ENCODE data around the gene C10orf71. TPM values are rescaled to one million over a fixed set of nuclear protein-coding genes. Genes with fewer than 3 reads are reported as not detected.

C10orf71 gene
- polyA plus RNA-seq, 1 of the 3 experiments (the other 2 are of a cell fraction), result not detected

DNA sequence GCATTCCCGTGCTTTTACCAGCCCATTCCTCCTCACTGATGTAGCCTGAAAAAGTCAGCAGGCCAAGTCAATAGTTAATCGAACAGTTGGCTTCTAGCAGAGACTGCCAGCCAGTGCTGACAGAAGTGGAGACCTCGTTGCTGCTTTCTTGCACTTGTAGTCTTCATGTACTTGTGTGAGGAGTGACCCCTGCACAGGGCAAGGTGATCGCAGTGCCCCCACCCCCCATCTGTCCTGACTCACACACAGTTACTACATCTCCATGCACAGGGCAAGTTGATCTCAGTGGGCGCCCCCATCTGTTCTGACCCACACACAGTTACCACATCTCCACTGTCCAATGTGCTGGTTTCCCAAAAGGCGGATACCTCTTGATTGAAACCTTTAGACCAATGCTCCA is 34.2 kb downstream of the C10orf71 start (continued):
- TF ChIP-seq, protein P1, sequence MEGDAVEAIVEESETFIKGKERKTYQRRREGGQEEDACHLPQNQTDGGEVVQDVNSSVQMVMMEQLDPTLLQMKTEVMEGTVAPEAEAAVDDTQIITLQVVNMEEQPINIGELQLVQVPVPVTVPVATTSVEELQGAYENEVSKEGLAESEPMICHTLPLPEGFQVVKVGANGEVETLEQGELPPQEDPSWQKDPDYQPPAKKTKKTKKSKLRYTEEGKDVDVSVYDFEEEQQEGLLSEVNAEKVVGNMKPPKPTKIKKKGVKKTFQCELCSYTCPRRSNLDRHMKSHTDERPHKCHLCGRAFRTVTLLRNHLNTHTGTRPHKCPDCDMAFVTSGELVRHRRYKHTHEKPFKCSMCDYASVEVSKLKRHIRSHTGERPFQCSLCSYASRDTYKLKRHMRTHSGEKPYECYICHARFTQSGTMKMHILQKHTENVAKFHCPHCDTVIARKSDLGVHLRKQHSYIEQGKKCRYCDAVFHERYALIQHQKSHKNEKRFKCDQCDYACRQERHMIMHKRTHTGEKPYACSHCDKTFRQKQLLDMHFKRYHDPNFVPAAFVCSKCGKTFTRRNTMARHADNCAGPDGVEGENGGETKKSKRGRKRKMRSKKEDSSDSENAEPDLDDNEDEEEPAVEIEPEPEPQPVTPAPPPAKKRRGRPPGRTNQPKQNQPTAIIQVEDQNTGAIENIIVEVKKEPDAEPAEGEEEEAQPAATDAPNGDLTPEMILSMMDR (IDR thresholded peaks at IDR 0.05), result no peak
- TF ChIP-seq CHD2 (IDR thresholded peaks at IDR 0.05; ENCODE audit: low read length, partially characterized antibody), result no peak
- TF ChIP-seq, protein P2, sequence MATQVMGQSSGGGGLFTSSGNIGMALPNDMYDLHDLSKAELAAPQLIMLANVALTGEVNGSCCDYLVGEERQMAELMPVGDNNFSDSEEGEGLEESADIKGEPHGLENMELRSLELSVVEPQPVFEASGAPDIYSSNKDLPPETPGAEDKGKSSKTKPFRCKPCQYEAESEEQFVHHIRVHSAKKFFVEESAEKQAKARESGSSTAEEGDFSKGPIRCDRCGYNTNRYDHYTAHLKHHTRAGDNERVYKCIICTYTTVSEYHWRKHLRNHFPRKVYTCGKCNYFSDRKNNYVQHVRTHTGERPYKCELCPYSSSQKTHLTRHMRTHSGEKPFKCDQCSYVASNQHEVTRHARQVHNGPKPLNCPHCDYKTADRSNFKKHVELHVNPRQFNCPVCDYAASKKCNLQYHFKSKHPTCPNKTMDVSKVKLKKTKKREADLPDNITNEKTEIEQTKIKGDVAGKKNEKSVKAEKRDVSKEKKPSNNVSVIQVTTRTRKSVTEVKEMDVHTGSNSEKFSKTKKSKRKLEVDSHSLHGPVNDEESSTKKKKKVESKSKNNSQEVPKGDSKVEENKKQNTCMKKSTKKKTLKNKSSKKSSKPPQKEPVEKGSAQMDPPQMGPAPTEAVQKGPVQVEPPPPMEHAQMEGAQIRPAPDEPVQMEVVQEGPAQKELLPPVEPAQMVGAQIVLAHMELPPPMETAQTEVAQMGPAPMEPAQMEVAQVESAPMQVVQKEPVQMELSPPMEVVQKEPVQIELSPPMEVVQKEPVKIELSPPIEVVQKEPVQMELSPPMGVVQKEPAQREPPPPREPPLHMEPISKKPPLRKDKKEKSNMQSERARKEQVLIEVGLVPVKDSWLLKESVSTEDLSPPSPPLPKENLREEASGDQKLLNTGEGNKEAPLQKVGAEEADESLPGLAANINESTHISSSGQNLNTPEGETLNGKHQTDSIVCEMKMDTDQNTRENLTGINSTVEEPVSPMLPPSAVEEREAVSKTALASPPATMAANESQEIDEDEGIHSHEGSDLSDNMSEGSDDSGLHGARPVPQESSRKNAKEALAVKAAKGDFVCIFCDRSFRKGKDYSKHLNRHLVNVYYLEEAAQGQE (IDR thresholded peaks at IDR 0.05; ENCODE audit: low read depth, low read length), result no peak

- Histone ChIP-seq H3F3A (replicated peaks; ENCODE audit: insufficient read depth) (no peaks in the 10 kb centered on the region), H4K20me1 (ENCODE audit: insufficient read depth) (no peaks in the 10 kb centered on the region), H3K4me1 (ENCODE audit: control insufficient read depth in 1 of 2, insufficient read depth in 2 of 2, low read depth in 1 of 2, low read length in 1 of 2) (no peaks in the 10 kb centered on the region; a peak in 1 of 4 replicates), H3K27me3 (ENCODE audit: insufficient read depth) (no peaks in the 10 kb centered on the region), H3K36me3 (replicated peaks in 1 of 2; ENCODE audit: control insufficient read depth in 1 of 2, insufficient read depth in 2 of 2, low read length in 1 of 2) (no peaks in the 10 kb centered on the region), H3K4me3 (ENCODE audit: low read depth in 2 of 2, low read length in 1 of 2) (no peak overlapping the region), H2AFZ (ENCODE audit: low read depth) (no peak overlapping the region), H3K79me2 (ENCODE audit: insufficient read depth) (no peaks in the 10 kb centered on the region), H3K27ac (ENCODE audit: low read depth in 2 of 2, low read length in 1 of 2) (no peak overlapping the region), H3K9ac (no peak overlapping the region), H3K4me2 (no peak overlapping the region), H3K9me3 (no peaks in the 10 kb centered on the region), H3K9me2 (no peaks in the 10 kb centered on the region)
- ChIA-PET POLR2A (no interaction called here), CTCF (no interaction called here)
- DNase-seq, result no peak
- TF ChIP-seq NRF1 (IDR thresholded peaks at IDR 0.05; ENCODE audit: low read depth, low read length) (no peak), MEF2A (IDR thresholded peaks at IDR 0.05; ENCODE audit: borderline replicate concordance, low read depth) (no peak), RFX5 (IDR thresholded peaks at IDR 0.05; ENCODE audit: low read length) (no peak), CHD2 (IDR thresholded peaks at IDR 0.05; ENCODE audit: low read length, partially characterized antibody) (no peak), FOXM1 (IDR thresholded peaks at IDR 0.05; ENCODE audit: low read depth) (no peak), YY1 (IDR thresholded peaks at IDR 0.05; ENCODE audit: low read depth) (no peak), JUND (IDR thresholded peaks at IDR 0.05) (no peak), GABPA (IDR thresholded peaks at IDR 0.05; ENCODE audit: low read depth) (no peak), TAF1 (IDR thresholded peaks at IDR 0.05; ENCODE audit: borderline replicate concordance, low read depth, low read length) (no peak), IRF3 (IDR thresholded peaks at IDR 0.05; ENCODE audit: low read depth, low read length) (no peak), RCOR1 (IDR thresholded peaks at IDR 0.05; ENCODE audit: low read length) (no peak), ELF1 (IDR thresholded peaks at IDR 0.05) (no peak), MXI1 (IDR thresholded peaks at IDR 0.05; ENCODE audit: low read depth, low read length) (no peak)
- TF ChIP-seq, protein P3, sequence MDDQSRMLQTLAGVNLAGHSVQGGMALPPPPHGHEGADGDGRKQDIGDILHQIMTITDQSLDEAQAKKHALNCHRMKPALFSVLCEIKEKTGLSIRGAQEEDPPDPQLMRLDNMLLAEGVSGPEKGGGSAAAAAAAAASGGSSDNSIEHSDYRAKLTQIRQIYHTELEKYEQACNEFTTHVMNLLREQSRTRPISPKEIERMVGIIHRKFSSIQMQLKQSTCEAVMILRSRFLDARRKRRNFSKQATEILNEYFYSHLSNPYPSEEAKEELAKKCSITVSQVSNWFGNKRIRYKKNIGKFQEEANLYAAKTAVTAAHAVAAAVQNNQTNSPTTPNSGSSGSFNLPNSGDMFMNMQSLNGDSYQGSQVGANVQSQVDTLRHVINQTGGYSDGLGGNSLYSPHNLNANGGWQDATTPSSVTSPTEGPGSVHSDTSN (IDR thresholded peaks at IDR 0.05), result no peak
Measured at GRCh38 chr10:49334964-49335363, 36.0 kb downstream of the C10orf71 start.

All from SK-N-SH (cell line).